SK-N-SH treated with all-trans-retinoic acid at 6 μM for 48 hours (cell line): ENCODE results near the gene NRXN3.

Experiments used
- ATAC-seq: fragments of 200-7000 bp; cut with Tn5 transposase; 3 replicates; pipeline ENCODE4 v1.9.1; 2020; ENCODE audit warnings: mild to moderate bottlenecking, moderate library complexity
- ARNTL ChIP-seq: fragments of 450-650 bp; formaldehyde crosslinking; IDR thresholded peaks from 2 replicates; pipeline ENCODE4 v1.5.0; 2020; ENCODE audit warnings: low read depth, mild to moderate bottlenecking, moderate library complexity, borderline replicate concordance
- BACH2 ChIP-seq: fragments of 250-450 bp; sonication (Bioruptor Pico); IDR thresholded peaks from 2 replicates; pipeline ENCODE4 v1.9.0; 2021; ENCODE audit warnings: mild to moderate bottlenecking, borderline replicate concordance
- CSDC2 ChIP-seq: fragments of 250-450 bp; sonication (Bioruptor Pico); IDR thresholded peaks from 2 replicates; pipeline ENCODE4 v1.5.0; 2020; ENCODE audit warnings: mild to moderate bottlenecking, moderate library complexity
- ESRRG ChIP-seq: fragments of 250-450 bp; sonication (Bioruptor Pico); IDR thresholded peaks from 2 replicates; pipeline ENCODE4 v1.6.1; 2021; ENCODE audit warnings: mild to moderate bottlenecking
- GLIS3 ChIP-seq: fragments of 250-450 bp; sonication (Bioruptor Pico); IDR thresholded peaks from 2 replicates; pipeline ENCODE4 v1.5.0; 2020; ENCODE audit warnings: mild to moderate bottlenecking, moderate library complexity
- ISL1 ChIP-seq: fragments of 250-450 bp; sonication (Bioruptor Pico); IDR thresholded peaks from 2 replicates; pipeline ENCODE4 v2.1.2; 2022; ENCODE audit warnings: mild to moderate bottlenecking, moderate library complexity
- OSR1 ChIP-seq: fragments of 250-450 bp; sonication (Bioruptor Pico); IDR thresholded peaks from 2 replicates; pipeline ENCODE4 v1.8.0; 2022; ENCODE audit warnings: moderate library complexity, mild to moderate bottlenecking, inconsistent platforms
- RARB ChIP-seq: fragments of 250-450 bp; sonication (Bioruptor Pico); IDR thresholded peaks from 2 replicates; pipeline ENCODE4 v1.8.0; 2021; ENCODE audit warnings: mild to moderate bottlenecking, moderate library complexity
- SNAI2 ChIP-seq: fragments of 250-450 bp; sonication (Bioruptor Pico); IDR thresholded peaks from 2 replicates; pipeline ENCODE4 v1.5.0; 2020; ENCODE audit warnings: mild to moderate bottlenecking, moderate library complexity
- TOX ChIP-seq: fragments of 250-450 bp; sonication (Bioruptor Pico); IDR thresholded peaks from 2 replicates; pipeline ENCODE4 v1.8.0; 2021; ENCODE audit warnings: mild to moderate bottlenecking, moderate library complexity, borderline replicate concordance
- ZC3H10 ChIP-seq: fragments of 250-450 bp; sonication (Bioruptor Pico); IDR thresholded peaks from 2 replicates; pipeline ENCODE4 v1.5.1; 2021; ENCODE audit warnings: mild to moderate bottlenecking, moderate library complexity
- ZFP3 ChIP-seq: fragments of 250-450 bp; sonication (Bioruptor Pico); IDR thresholded peaks from 2 replicates; pipeline ENCODE4 v1.5.0; 2020; ENCODE audit warnings: mild to moderate bottlenecking, moderate library complexity
- ZFP30 ChIP-seq: fragments of 450-650 bp; formaldehyde crosslinking; IDR thresholded peaks from 2 replicates; pipeline ENCODE4 v1.5.0; 2022; ENCODE audit warnings: mild to moderate bottlenecking, moderate library complexity
- ZNF565 ChIP-seq: fragments of 450-650 bp; formaldehyde crosslinking; conservative IDR thresholded peaks from 2 replicates; pipeline ENCODE4 v1.5.0; 2020; ENCODE audit warnings: low read depth, mild to moderate bottlenecking, moderate library complexity
- ZNF70 ChIP-seq: fragments of 450-650 bp; formaldehyde crosslinking; IDR thresholded peaks from 2 replicates; pipeline ENCODE4 v1.5.0; 2020; ENCODE audit warnings: mild to moderate bottlenecking, moderate library complexity
- TF ChIP-seq, protein P1 (sequence below): fragments of 250-450 bp; sonication (Bioruptor Pico); IDR thresholded peaks from 2 replicates; pipeline ENCODE4 v1.8.0; 2020; ENCODE audit warnings: mild to moderate bottlenecking, moderate library complexity, borderline replicate concordance
- TF ChIP-seq, protein P2 (sequence below): fragments of 250-450 bp; sonication (Bioruptor Pico); IDR thresholded peaks from 2 replicates; pipeline ENCODE4 v1.5.1; 2020; ENCODE audit warnings: low read depth, mild to moderate bottlenecking, moderate library complexity
- TF ChIP-seq, protein P3 (sequence below): fragments of 250-450 bp; sonication (Bioruptor Pico); IDR thresholded peaks from 2 replicates; pipeline ENCODE4 v1.8.0; 2021; ENCODE audit warnings: low read depth, mild to moderate bottlenecking, moderate library complexity, borderline replicate concordance
- TF ChIP-seq, protein P4 (sequence below): fragments of 250-450 bp; sonication (Bioruptor Pico); IDR thresholded peaks from 2 replicates; pipeline ENCODE4 v1.5.0; 2020; ENCODE audit warnings: mild to moderate bottlenecking, moderate library complexity
- TF ChIP-seq, protein P5 (sequence below): fragments of 250-450 bp; sonication (Bioruptor Pico); IDR thresholded peaks from 2 replicates; pipeline ENCODE4 v1.5.1; 2021; ENCODE audit warnings: mild to moderate bottlenecking, moderate library complexity

The NRXN3 gene

DNA sequence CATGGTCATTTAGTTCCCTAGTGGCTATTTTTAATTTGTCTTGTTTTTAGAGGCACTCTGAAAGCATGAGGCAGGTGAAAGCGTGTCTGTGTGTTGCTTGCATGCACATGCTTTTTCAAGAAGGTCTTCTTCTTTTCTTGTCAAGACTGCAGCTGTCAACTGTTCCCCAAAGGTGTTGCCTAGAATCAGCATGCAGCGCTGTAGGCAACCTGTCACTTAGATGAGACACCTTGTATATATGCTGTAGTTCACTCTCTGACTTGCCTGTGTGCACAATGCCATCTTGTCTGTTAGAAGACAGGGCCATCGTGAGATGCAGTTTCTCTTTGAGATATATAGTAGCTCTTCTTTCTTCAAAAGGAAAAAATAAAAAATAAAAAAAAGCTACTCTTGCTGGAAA lies 1155.4 kb downstream of the NRXN3 start:
- TF ChIP-seq, protein P1, sequence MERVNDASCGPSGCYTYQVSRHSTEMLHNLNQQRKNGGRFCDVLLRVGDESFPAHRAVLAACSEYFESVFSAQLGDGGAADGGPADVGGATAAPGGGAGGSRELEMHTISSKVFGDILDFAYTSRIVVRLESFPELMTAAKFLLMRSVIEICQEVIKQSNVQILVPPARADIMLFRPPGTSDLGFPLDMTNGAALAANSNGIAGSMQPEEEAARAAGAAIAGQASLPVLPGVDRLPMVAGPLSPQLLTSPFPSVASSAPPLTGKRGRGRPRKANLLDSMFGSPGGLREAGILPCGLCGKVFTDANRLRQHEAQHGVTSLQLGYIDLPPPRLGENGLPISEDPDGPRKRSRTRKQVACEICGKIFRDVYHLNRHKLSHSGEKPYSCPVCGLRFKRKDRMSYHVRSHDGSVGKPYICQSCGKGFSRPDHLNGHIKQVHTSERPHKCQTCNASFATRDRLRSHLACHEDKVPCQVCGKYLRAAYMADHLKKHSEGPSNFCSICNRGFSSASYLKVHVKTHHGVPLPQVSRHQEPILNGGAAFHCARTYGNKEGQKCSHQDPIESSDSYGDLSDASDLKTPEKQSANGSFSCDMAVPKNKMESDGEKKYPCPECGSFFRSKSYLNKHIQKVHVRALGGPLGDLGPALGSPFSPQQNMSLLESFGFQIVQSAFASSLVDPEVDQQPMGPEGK: no peak
- no peak for TF ChIP-seq ZFP3
- TF ChIP-seq CSDC2 (CRISPR knock-in tag): no peak
- TF ChIP-seq, protein P2, sequence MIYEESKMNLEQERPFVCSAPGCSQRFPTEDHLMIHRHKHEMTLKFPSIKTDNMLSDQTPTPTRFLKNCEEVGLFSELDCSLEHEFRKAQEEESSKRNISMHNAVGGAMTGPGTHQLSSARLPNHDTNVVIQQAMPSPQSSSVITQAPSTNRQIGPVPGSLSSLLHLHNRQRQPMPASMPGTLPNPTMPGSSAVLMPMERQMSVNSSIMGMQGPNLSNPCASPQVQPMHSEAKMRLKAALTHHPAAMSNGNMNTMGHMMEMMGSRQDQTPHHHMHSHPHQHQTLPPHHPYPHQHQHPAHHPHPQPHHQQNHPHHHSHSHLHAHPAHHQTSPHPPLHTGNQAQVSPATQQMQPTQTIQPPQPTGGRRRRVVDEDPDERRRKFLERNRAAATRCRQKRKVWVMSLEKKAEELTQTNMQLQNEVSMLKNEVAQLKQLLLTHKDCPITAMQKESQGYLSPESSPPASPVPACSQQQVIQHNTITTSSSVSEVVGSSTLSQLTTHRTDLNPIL: no peak
- TF ChIP-seq ESRRG: no peak
- TF ChIP-seq RARB (CRISPR knock-in tag): no peak
- no peak for TF ChIP-seq ZC3H10 (CRISPR knock-in tag)
- TF ChIP-seq ZFP30: no peak
- TF ChIP-seq, protein P3, sequence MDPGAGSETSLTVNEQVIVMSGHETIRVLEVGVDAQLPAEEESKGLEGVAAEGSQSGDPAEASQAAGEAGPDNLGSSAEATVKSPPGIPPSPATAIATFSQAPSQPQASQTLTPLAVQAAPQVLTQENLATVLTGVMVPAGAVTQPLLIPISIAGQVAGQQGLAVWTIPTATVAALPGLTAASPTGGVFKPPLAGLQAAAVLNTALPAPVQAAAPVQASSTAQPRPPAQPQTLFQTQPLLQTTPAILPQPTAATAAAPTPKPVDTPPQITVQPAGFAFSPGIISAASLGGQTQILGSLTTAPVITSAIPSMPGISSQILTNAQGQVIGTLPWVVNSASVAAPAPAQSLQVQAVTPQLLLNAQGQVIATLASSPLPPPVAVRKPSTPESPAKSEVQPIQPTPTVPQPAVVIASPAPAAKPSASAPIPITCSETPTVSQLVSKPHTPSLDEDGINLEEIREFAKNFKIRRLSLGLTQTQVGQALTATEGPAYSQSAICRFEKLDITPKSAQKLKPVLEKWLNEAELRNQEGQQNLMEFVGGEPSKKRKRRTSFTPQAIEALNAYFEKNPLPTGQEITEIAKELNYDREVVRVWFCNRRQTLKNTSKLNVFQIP: no peak
- no peak for TF ChIP-seq TOX (CRISPR knock-in tag)
- TF ChIP-seq, protein P4, sequence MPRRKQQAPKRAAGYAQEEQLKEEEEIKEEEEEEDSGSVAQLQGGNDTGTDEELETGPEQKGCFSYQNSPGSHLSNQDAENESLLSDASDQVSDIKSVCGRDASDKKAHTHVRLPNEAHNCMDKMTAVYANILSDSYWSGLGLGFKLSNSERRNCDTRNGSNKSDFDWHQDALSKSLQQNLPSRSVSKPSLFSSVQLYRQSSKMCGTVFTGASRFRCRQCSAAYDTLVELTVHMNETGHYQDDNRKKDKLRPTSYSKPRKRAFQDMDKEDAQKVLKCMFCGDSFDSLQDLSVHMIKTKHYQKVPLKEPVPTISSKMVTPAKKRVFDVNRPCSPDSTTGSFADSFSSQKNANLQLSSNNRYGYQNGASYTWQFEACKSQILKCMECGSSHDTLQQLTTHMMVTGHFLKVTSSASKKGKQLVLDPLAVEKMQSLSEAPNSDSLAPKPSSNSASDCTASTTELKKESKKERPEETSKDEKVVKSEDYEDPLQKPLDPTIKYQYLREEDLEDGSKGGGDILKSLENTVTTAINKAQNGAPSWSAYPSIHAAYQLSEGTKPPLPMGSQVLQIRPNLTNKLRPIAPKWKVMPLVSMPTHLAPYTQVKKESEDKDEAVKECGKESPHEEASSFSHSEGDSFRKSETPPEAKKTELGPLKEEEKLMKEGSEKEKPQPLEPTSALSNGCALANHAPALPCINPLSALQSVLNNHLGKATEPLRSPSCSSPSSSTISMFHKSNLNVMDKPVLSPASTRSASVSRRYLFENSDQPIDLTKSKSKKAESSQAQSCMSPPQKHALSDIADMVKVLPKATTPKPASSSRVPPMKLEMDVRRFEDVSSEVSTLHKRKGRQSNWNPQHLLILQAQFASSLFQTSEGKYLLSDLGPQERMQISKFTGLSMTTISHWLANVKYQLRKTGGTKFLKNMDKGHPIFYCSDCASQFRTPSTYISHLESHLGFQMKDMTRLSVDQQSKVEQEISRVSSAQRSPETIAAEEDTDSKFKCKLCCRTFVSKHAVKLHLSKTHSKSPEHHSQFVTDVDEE (CRISPR knock-in tag): no peak
- TF ChIP-seq GLIS3 (CRISPR knock-in tag): no peak
- TF ChIP-seq ISL1 (CRISPR knock-in tag): no peak
- TF ChIP-seq, protein P5, sequence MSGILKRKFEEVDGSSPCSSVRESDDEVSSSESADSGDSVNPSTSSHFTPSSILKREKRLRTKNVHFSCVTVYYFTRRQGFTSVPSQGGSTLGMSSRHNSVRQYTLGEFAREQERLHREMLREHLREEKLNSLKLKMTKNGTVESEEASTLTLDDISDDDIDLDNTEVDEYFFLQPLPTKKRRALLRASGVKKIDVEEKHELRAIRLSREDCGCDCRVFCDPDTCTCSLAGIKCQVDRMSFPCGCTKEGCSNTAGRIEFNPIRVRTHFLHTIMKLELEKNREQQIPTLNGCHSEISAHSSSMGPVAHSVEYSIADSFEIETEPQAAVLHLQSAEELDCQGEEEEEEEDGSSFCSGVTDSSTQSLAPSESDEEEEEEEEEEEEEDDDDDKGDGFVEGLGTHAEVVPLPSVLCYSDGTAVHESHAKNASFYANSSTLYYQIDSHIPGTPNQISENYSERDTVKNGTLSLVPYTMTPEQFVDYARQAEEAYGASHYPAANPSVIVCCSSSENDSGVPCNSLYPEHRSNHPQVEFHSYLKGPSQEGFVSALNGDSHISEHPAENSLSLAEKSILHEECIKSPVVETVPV (CRISPR knock-in tag): no peak
- TF ChIP-seq OSR1 (CRISPR knock-in tag): no peak
- ATAC-seq: no peak

DNA sequence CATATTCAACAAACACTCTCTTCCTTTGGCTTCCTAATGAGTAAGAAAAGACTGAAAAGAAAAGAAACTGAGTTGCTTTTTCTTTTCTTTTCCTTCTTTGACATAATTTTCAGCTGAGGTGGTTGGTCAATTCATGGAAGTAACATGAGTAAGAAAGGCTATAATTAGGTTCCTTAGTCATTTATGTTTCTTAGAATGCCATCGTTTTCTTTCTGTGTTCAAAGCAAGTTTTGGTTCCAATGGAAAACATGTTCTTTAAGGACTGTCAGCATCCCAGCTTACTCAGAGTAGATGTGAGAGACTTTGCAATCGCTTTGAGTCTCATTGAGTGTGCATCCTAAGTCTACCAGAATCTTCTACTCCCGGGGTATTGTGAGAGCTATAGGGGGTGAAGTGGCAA lies 1158.7 kb downstream of the NRXN3 start:
- ATAC-seq: no peak
- TF ChIP-seq, protein P4 (CRISPR knock-in tag): no peak
- TF ChIP-seq ZFP30: no peak
- TF ChIP-seq, protein P2: no peak
- no peak for TF ChIP-seq ZNF565
- TF ChIP-seq RARB (CRISPR knock-in tag): no peak
- no peak for TF ChIP-seq GLIS3 (CRISPR knock-in tag)
- no peak for TF ChIP-seq ARNTL (CRISPR knock-in tag)
- no peak for TF ChIP-seq BACH2 (CRISPR knock-in tag)
- no peak for TF ChIP-seq SNAI2 (CRISPR knock-in tag)
- no peak for TF ChIP-seq ZNF70 (CRISPR knock-in tag)
